Esophagus muscularis mucosa (tissue), 4 donors: Measurements from ENCODE around the gene TPK1. TPM values are rescaled to one million over a fixed set of nuclear protein-coding genes. Genes with fewer than 3 reads are reported as not detected.

Experiments
- DNase-seq: peaks from one replicate; pipeline ENCODE4 v3.0.0-alpha.2; 2017; ENCODE audit errors: extremely low spot score
- H3K27ac ChIP-seq, 4 donors: fragments of 200-600 bp; sonication (generic); replicated peaks in 1 of 4; 1 replicate in 3 of 4; 2 replicates in 1 of 4; pipeline ENCODE4 v1.5.1; 2016 to 2019; ENCODE audit warnings: mild to moderate bottlenecking in 1 of 4
- H3K27me3 ChIP-seq, 4 donors: fragments of 200-600 bp; sonication (generic); one replicate each; pipeline versions ENCODE4 v1.5.1 to v1.6.0; 2016 to 2019
- H3K36me3 ChIP-seq, 4 donors: fragments of 200-600 bp; sonication (generic); one replicate each; pipeline ENCODE4 v1.5.1; 2016 to 2019
- H3K4me1 ChIP-seq, 4 donors: fragments of 200-600 bp; sonication (generic); one replicate each; pipeline ENCODE4 v1.5.1; 2016 to 2019
- H3K4me3 ChIP-seq, 4 donors: fragments of 200-600 bp; sonication (generic); 1 replicate in 2 of 4; 2 replicates in 2 of 4; pipeline ENCODE4 v1.5.1; 2016 to 2019; ENCODE audit warnings: mild to moderate bottlenecking in 4 of 4, moderate library complexity in 1 of 4
- H3K9me3 ChIP-seq, 4 donors: fragments of 200-600 bp; sonication (generic); 1 replicate in 3 of 4; 2 replicates in 1 of 4; pipeline ENCODE4 v1.5.1; 2016 to 2019
- CTCF ChIP-seq, 3 experiments: fragments of 200-600 bp in 2 of 3; fragments of 450-650 bp in 1 of 3; sonication (generic) in 2 of 3; IDR thresholded peaks; one replicate each; pipeline ENCODE4 v1.5.1; 2017 to 2019; ENCODE audit warnings: antibody characterized with exemption in 3 of 3, mild to moderate bottlenecking in 2 of 3, moderate library complexity in 1 of 3
- EP300 ChIP-seq: sonication (generic); formaldehyde crosslinking; IDR thresholded peaks from one replicate; pipeline ENCODE4 v1.6.1; 2017; ENCODE audit warnings: antibody characterized with exemption
- POLR2A ChIP-seq: fragments of 450-650 bp; IDR thresholded peaks from one replicate; pipeline ENCODE4 v1.6.1; 2017; ENCODE audit warnings: antibody characterized with exemption, moderate library complexity, mild to moderate bottlenecking, low read depth
- POLR2AphosphoS5 ChIP-seq, 2 donors: sonication (generic); formaldehyde crosslinking; IDR thresholded peaks; one replicate each; pipeline ENCODE4 v1.6.1; 2017; ENCODE audit warnings: antibody characterized with exemption in 2 of 2
- WGBS: methylation state at CpG from one replicate; pipeline ENCODE4 v1.1.5; 2018; 5-methylcytosine and 5-hydroxymethylcytosine counted together
- intact Hi-C: fragments of 100-400 bp; cut with DNase I; formaldehyde crosslinking; loops from one replicate; pipeline ENCODE4 v1.15.1; 2023
- total RNA-seq, 4 donors: library from RNA; depleted of rRNA; stranded (reverse); fragments of >200 nt; gene quantifications; one replicate each; pipeline versions ENCODE4 v1.1.0 to v1.2.1, GENCODE V29; 2016

The TPK1 gene
- total RNA-seq, 4 donors from 2014 or later, result 2.7 to 4.3 (median 3.4) TPM

- H3K27ac ChIP-seq, result no peak overlapping the region
- H3K4me1 ChIP-seq, result no peaks in the 10 kb centered on the region
- H3K9me3 ChIP-seq, result peaks cover 0 to 8% (median 2%) of the 10 kb centered on the region in 4 donors
- DNase-seq, result no peak
- intact Hi-C loops, result no loop called here
- H3K4me3 ChIP-seq, result no peak overlapping the region
- TF ChIP-seq POLR2A (no peak), CTCF (IDR thresholded peaks at IDR 0.05) (no peak), POLR2AphosphoS5 (IDR thresholded peaks at IDR 0.05) (no peak), EP300 (no peak)
- WGBS, result 93% methylated on average over 1 of the region's 1 CpG
- no peaks in the 10 kb centered on the region for H3K27me3 ChIP-seq
- no peaks in the 10 kb centered on the region for H3K36me3 ChIP-seq
Measured at GRCh38 chr7:144494355-144494754, 341.5 kb downstream of the TPK1 start.

GRCh38 chr7:144489504-144489903 lies 346.3 kb downstream of the TPK1 start:
- TF ChIP-seq CTCF (IDR thresholded peaks at IDR 0.05) (no peak), POLR2A (no peak), POLR2AphosphoS5 (IDR thresholded peaks at IDR 0.05) (no peak), EP300 (no peak)
- Histone ChIP-seq H3K27me3 (no peaks in the 10 kb centered on the region), H3K4me1 (no peaks in the 10 kb centered on the region), H3K36me3 (no peaks in the 10 kb centered on the region), H3K27ac (no peak overlapping the region), H3K9me3 (peaks cover 0 to 6% (median 2%) of the 10 kb centered on the region in 4 donors), H3K4me3 (no peak overlapping the region)
- intact Hi-C loops, result no loop called here
- WGBS, result 60% methylated on average over 4 of the region's 4 CpGs
- DNase-seq, result no peak

- H3K4me3 ChIP-seq, result no peak overlapping the region
- peaks cover 0 to under 1% (median 0%) of the 10 kb centered on the region in 4 donors for H3K9me3 ChIP-seq
- intact Hi-C loops, result no loop called here
- no peaks in the 10 kb centered on the region for H3K36me3 ChIP-seq
- TF ChIP-seq POLR2A, result no peak
- TF ChIP-seq EP300, result no peak
- TF ChIP-seq CTCF (IDR thresholded peaks at IDR 0.05), result no peak
- TF ChIP-seq POLR2AphosphoS5 (IDR thresholded peaks at IDR 0.05), result no peak
- no peaks in the 10 kb centered on the region for H3K27me3 ChIP-seq
- no peak for DNase-seq
- H3K27ac ChIP-seq, result no peak overlapping the region
- 87% methylated on average over 4 of the region's 4 CpGs for WGBS
- H3K4me1 ChIP-seq, result no peaks in the 10 kb centered on the region
Measured at GRCh38 chr7:144488977-144489376, 346.9 kb downstream of the TPK1 start.

- Histone ChIP-seq H3K36me3 (no peaks in the 10 kb centered on the region), H3K27ac (no peak overlapping the region), H3K27me3 (no peaks in the 10 kb centered on the region), H3K9me3 (no peaks in the 10 kb centered on the region), H3K4me1 (no peaks in the 10 kb centered on the region), H3K4me3 (no peak overlapping the region)
- 58% methylated on average over 3 of the region's 3 CpGs for WGBS
- no peak for TF ChIP-seq POLR2A
- TF ChIP-seq EP300, result no peak
- TF ChIP-seq POLR2AphosphoS5 (IDR thresholded peaks at IDR 0.05), result no peak
- no peak for TF ChIP-seq CTCF (IDR thresholded peaks at IDR 0.05)
- no peak for DNase-seq
- intact Hi-C loops, result no loop called here
Measured at GRCh38 chr7:144487901-144488300, 348.0 kb downstream of the TPK1 start.

- no peak overlapping the region for H3K4me3 ChIP-seq
- peaks cover 0 to 4% (median 0%) of the 10 kb centered on the region in 4 donors for H3K4me1 ChIP-seq
- no peaks in the 10 kb centered on the region for H3K9me3 ChIP-seq
- no peaks in the 10 kb centered on the region for H3K36me3 ChIP-seq
- no peaks in the 10 kb centered on the region for H3K27me3 ChIP-seq
- TF ChIP-seq CTCF (IDR thresholded peaks at IDR 0.05), result no peak
- TF ChIP-seq POLR2AphosphoS5 (IDR thresholded peaks at IDR 0.05), result no peak
- no peak for TF ChIP-seq EP300
- TF ChIP-seq POLR2A, result no peak
- 83% methylated on average over 2 of the region's 2 CpGs for WGBS
- no peak overlapping the region for H3K27ac ChIP-seq
- DNase-seq, result no peak
- intact Hi-C loops, result no loop called here
Measured at GRCh38 chr7:144484445-144484844, 351.4 kb downstream of the TPK1 start.
